ENCODE results near the gene XXYLT1.

The XXYLT1 gene

DNA sequence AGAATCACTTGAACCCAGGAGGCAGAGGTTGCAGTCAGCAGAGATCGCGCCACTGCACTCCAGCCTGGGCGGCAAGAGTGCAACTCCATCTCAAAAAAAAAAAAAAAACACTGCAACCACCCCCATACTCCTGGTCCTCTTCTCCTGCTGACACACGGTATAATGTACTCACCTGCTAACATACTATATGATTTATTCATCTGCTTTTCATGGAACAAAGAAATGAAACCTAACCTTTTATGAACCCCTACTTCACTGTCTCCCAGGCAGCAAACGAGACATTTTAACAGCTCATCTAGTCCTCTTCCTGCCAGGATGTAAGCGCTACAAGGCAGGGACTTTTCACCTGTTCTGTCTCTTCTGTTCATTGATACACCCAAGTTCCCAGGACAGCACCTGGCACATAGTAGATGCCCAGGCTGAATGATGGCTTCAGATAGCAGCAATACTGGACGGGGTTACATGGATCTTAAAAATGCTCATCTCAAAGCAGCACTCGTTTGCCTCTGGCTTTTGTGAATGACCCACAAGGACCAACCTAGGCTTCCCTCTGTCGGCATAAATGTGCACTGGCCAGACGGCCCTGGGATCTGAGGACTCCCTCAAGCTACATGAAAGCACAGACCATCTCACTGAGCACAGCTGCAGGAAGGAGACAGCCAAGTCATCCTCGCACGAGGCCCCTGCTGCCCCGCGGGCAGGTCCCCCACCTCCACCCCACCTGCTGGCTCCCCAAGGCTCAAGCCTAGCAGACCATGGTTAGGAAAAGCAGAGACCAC, 20.3 kb downstream of the XXYLT1 start:
- Histone ChIP-seq H3K27ac (no peak overlapping the region), H3K36me3 (peaks cover 10 to 44% (median 18%) of the 10 kb centered on the region in 11 experiments; a peak in 18 of 22 replicates), H3K9me3 (replicated peaks in 1 of 11) (peaks cover 10 to 20% (median 15%) of the 10 kb centered on the region in 11 experiments; a peak in 19 of 22 replicates), H3K9ac (peak overlapping the region in 5 of 11 experiments; percentile 0 to 39 (median 35); a peak in 2 of 22 replicates), H3K27me3 (peaks cover 0 to 7% (median 0%) of the 10 kb centered on the region in 11 experiments; a peak in 1 of 22 replicates), H3K4me1 (peaks cover 9 to 52% (median 40%) of the 10 kb centered on the region in 10 experiments; a peak in 19 of 20 replicates), H4K20me1 (peaks cover 7 to 71% (median 59%) of the 10 kb centered on the region in 11 experiments; a peak in 20 of 22 replicates), H3K4me3 (no peak overlapping the region), H3K4me2 (peak overlapping the region; percentile 4 to 82 (median 66))
- no peak for TF ChIP-seq Cebpa-rat (IDR thresholded peaks at IDR 0.05)

GRCh38 chr3:195249858-195250464, 21.0 kb downstream of the XXYLT1 start:
- Histone ChIP-seq H3K27ac (no peak overlapping the region), H3K4me1 (peaks cover 9 to 52% (median 38%) of the 10 kb centered on the region in 10 experiments; a peak in 19 of 20 replicates), H3K4me3 (no peak overlapping the region), H3K27me3 (peaks cover 0 to 7% (median 0%) of the 10 kb centered on the region in 11 experiments; a peak in 1 of 22 replicates), H3K36me3 (peaks cover 11 to 42% (median 19%) of the 10 kb centered on the region in 11 experiments; a peak in 18 of 22 replicates), H3K9me3 (replicated peaks in 1 of 11) (peaks cover 10 to 20% (median 15%) of the 10 kb centered on the region in 11 experiments; a peak in 19 of 22 replicates), H3K9ac (no peak overlapping the region), H4K20me1 (peaks cover 7 to 64% (median 52%) of the 10 kb centered on the region in 11 experiments; a peak in 20 of 22 replicates), H3K4me2 (peak overlapping the region in 2 of 11 experiments; percentile 72 to 74; a peak in 2 of 22 replicates)
- TF ChIP-seq Cebpa-rat (IDR thresholded peaks at IDR 0.05): no peak

DNA sequence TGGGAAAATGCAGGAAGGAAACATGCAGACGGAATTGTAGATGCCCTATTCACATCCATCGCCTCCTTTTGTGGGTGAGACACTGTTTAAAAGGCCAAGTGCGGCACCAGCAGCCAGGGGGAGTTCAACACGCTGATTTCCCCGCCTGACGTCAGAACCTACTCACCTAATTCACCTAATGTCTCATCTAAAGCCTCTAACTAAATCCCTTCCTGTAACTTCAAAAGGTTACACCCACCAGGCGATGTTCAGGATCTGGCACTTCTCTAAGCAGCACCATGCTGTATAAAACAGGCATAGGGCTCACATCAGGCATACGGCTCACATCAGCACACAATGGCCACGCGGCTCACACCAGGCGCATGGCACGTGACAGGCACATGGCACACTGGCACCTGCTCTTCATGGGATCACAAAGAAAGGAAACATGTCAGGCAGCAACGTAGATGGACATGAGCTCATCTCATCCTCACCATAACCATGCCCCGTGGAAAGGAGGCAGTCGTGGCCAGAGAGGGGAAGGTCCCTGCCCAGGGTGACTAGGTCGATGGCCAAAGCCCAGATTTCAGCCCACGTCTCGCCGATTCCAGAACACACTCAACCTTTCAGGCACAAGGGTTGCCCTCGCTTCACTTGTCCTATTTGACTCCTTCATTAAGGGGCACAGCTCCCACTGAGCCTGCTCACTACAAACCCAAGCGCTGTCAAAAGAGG, 21.7 kb downstream of the XXYLT1 start:
- Histone ChIP-seq H4K20me1 (peaks cover 7 to 59% (median 44%) of the 10 kb centered on the region in 11 experiments; a peak in 20 of 22 replicates), H3K9me3 (replicated peaks in 1 of 11) (peaks cover 10 to 20% (median 15%) of the 10 kb centered on the region in 11 experiments; a peak in 19 of 22 replicates), H3K36me3 (peaks cover 11 to 41% (median 19%) of the 10 kb centered on the region in 11 experiments; a peak in 18 of 22 replicates), H3K9ac (no peak overlapping the region), H3K4me1 (peaks cover 9 to 45% (median 30%) of the 10 kb centered on the region in 10 experiments; a peak in 19 of 20 replicates), H3K4me2 (no peak overlapping the region), H3K4me3 (no peak overlapping the region), H3K27ac (no peak overlapping the region), H3K27me3 (peaks cover 0 to 7% (median 0%) of the 10 kb centered on the region in 11 experiments; a peak in 1 of 22 replicates)
- TF ChIP-seq Cebpa-rat (IDR thresholded peaks at IDR 0.05): no peak

DNA sequence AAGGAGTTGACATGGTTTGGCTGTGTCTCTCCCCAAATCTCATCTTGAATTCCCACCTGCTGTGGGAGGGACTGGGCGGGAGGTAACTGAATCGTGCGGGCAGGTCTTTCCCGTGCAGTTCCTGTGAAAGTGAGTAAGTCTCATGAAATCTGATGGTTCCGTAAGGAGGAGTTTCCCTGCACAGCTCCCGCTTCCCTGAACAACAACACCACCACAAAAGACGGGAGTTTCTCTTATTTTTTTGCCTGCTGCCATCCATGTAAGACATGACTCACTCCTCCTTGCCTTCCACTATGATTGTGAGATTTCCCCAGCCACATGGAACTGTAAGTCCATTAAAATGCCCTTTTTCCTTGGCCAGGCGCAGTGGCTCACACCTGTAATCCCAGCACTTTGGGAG, 22.7 kb downstream of the XXYLT1 start:
- Histone ChIP-seq H3K4me1 (peaks cover 9 to 35% (median 24%) of the 10 kb centered on the region in 10 experiments; a peak in 19 of 20 replicates), H4K20me1 (peaks cover 7 to 56% (median 36%) of the 10 kb centered on the region in 11 experiments; a peak in 20 of 22 replicates), H3K27me3 (peaks cover 0 to 7% (median 0%) of the 10 kb centered on the region in 11 experiments; a peak in 1 of 22 replicates), H3K9me3 (replicated peaks in 1 of 11) (peaks cover 10 to 20% (median 15%) of the 10 kb centered on the region in 11 experiments; a peak in 19 of 22 replicates), H3K9ac (no peak overlapping the region), H3K27ac (no peak overlapping the region), H3K4me3 (no peak overlapping the region), H3K4me2 (no peak overlapping the region), H3K36me3 (peaks cover 11 to 41% (median 19%) of the 10 kb centered on the region in 11 experiments; a peak in 18 of 22 replicates)
- TF ChIP-seq Cebpa-rat (IDR thresholded peaks at IDR 0.05): no peak

- Histone ChIP-seq H3K4me1 (peaks cover 9 to 31% (median 20%) of the 10 kb centered on the region in 10 experiments; a peak in 19 of 20 replicates), H4K20me1 (peaks cover 7 to 52% (median 32%) of the 10 kb centered on the region in 11 experiments; a peak in 20 of 22 replicates), H3K27me3 (peaks cover 0 to 7% (median 0%) of the 10 kb centered on the region in 11 experiments; a peak in 1 of 22 replicates), H3K4me3 (no peak overlapping the region), H3K36me3 (peaks cover 11 to 41% (median 19%) of the 10 kb centered on the region in 11 experiments; a peak in 18 of 22 replicates), H3K9ac (no peak overlapping the region), H3K9me3 (replicated peaks in 1 of 11) (peaks cover 10 to 20% (median 15%) of the 10 kb centered on the region in 11 experiments; a peak in 19 of 22 replicates), H3K4me2 (peak overlapping the region in 4 of 11 experiments; percentile 10 to 15 (median 11); a peak in 4 of 22 replicates), H3K27ac (no peak overlapping the region)
- no peak for TF ChIP-seq Cebpa-rat (IDR thresholded peaks at IDR 0.05)
These were observed 23.1 kb downstream of the XXYLT1 start for GRCh38 chr3:195247863-195248189.

GRCh38 chr3:195247086-195247862, 23.7 kb downstream of the XXYLT1 start:
- Histone ChIP-seq H4K20me1 (peaks cover 7 to 51% (median 27%) of the 10 kb centered on the region in 11 experiments; a peak in 20 of 22 replicates), H3K9ac (no peak overlapping the region), H3K36me3 (peaks cover 11 to 41% (median 19%) of the 10 kb centered on the region in 11 experiments; a peak in 18 of 22 replicates), H3K27me3 (peaks cover 0 to 7% (median 0%) of the 10 kb centered on the region in 11 experiments; a peak in 1 of 22 replicates), H3K4me2 (peak overlapping the region in 4 of 11 experiments; percentile 10 to 15 (median 11); a peak in 3 of 22 replicates), H3K9me3 (replicated peaks in 1 of 11) (peaks cover 10 to 20% (median 15%) of the 10 kb centered on the region in 11 experiments; a peak in 19 of 22 replicates), H3K27ac (0 out of 22 replicates have a peak overlapping the region, but pooled peaks of 1 of the 11 experiments have one; percentile 16), H3K4me1 (peaks cover 9 to 25% (median 17%) of the 10 kb centered on the region in 10 experiments; a peak in 19 of 20 replicates), H3K4me3 (no peak overlapping the region)
- TF ChIP-seq Cebpa-rat (IDR thresholded peaks at IDR 0.05): no peak

DNA sequence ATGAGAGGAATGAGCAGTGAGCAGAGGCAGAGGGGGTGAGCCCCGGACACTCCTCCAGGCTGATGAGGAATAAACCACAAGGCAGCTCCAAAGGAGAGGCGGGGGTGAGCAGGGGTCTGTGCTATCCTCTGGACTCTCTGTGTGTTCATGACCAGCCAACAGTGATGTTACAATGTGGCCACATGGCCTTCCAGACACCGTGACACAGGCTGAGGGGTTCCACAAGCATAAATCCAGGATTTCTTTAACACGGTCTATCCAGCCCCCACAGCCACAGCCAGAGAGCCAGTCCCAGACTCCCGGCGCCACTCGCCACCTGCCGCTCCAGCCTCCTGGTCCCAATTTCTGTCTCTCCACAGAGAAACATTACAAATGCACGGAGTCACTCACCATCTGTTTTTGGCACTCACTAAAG, 24.4 kb downstream of the XXYLT1 start:
- peaks cover 11 to 41% (median 22%) of the 10 kb centered on the region in 11 experiments; a peak in 19 of 22 replicates for H3K36me3 ChIP-seq
- H3K9me3 ChIP-seq (replicated peaks in 1 of 11): peaks cover 10 to 20% (median 15%) of the 10 kb centered on the region in 11 experiments; a peak in 19 of 22 replicates
- no peak for TF ChIP-seq Cebpa-rat (IDR thresholded peaks at IDR 0.05)

More for the DNA sequence above, 24.4 kb downstream of the XXYLT1 start:
- peaks cover 1 to 53% (median 22%) of the 10 kb centered on the region in 11 experiments; a peak in 20 of 22 replicates for H4K20me1 ChIP-seq
- no peak overlapping the region for H3K9ac ChIP-seq
- H3K4me1 ChIP-seq: peaks cover 6 to 20% (median 13%) of the 10 kb centered on the region in 10 experiments; a peak in 19 of 20 replicates
- no peak overlapping the region for H3K4me2 ChIP-seq
- H3K27ac ChIP-seq: no peak overlapping the region
- no peak overlapping the region for H3K4me3 ChIP-seq
- peaks cover 0 to 5% (median 0%) of the 10 kb centered on the region in 11 experiments; a peak in 1 of 22 replicates for H3K27me3 ChIP-seq

Measured in BLaER1 treated with 17β-estradiol and CSF1 and Interleukin-3, amounts not matched to agents 10 nM and 100 nM (cell line).